Testis (tissue), 2 donors: Measurements from ENCODE around the gene SELENOP.

ENCODE experiments used
- CTCF ChIP-seq, 3 experiments: fragments of 450-650 bp in 2 of 3; fragments of 200-600 bp in 1 of 3; sonication (generic) in 1 of 3; IDR thresholded peaks; one replicate each; pipeline ENCODE4 v1.5.1; 2016 to 2019; ENCODE audit warnings: antibody characterized with exemption in 3 of 3, mild to moderate bottlenecking in 2 of 3, moderate library complexity in 1 of 3
- POLR2A ChIP-seq: fragments of 450-650 bp; IDR thresholded peaks from one replicate; pipeline ENCODE4 v1.6.1; 2017; ENCODE audit warnings: antibody characterized with exemption, mild to moderate bottlenecking, moderate library complexity

DNA sequence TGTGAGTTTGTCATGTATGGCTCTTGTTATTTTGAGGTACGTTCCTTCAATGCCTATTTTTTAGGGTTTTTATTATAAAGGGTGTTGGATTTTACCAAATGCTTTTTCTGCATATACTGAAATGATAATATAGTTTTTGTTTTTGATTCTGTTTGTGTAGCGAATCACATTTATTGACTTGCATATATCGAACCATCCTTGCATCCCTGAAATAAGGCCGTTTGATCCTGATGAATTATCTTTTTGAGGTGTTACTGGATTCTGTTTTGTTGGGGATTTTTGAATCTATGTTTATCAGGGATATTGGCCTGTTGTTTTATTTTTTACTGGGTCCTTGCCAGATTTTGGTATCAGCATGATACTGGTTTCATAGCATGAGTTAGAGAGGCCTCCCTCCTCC is 25.9 kb downstream of the SELENOP start:
- no peak for TF ChIP-seq CTCF (IDR thresholded peaks at IDR 0.05)
- no peak for TF ChIP-seq POLR2A
